Duodenal mucosa (tissue), 2 donors: ENCODE measurements around the gene LCE4A.

Experiments
- H3K27ac ChIP-seq: one replicate; pipeline ENCODE4 v1.7.0; 2013; ENCODE audit warnings: low read depth, low read length
- H3K27me3 ChIP-seq, 2 donors: one replicate each; pipeline ENCODE4 v1.7.0; 2013; ENCODE audit warnings: low read length in 2 of 2, control low read depth in 1 of 2; ENCODE audit not compliant: insufficient read depth in 2 of 2, control insufficient read depth in 1 of 2
- H3K36me3 ChIP-seq, 2 donors: one replicate each; pipeline ENCODE4 v1.7.0; 2013; ENCODE audit warnings: low read length in 2 of 2, control low read depth in 1 of 2; ENCODE audit not compliant: insufficient read depth in 2 of 2, control insufficient read depth in 1 of 2
- H3K4me1 ChIP-seq, 2 donors: one replicate each; pipeline ENCODE4 v1.7.0; 2013; ENCODE audit warnings: low read length in 2 of 2, control low read depth in 1 of 2; ENCODE audit not compliant: insufficient read depth in 2 of 2, control insufficient read depth in 1 of 2
- H3K4me3 ChIP-seq, 2 donors: one replicate each; pipeline ENCODE4 v1.7.0; 2013; ENCODE audit warnings: low read length in 2 of 2, low read depth in 1 of 2
- H3K9ac ChIP-seq, 2 donors: one replicate each; pipeline ENCODE4 v1.7.0; 2013; ENCODE audit warnings: low read length in 2 of 2, low read depth in 1 of 2
- H3K9me3 ChIP-seq, 2 donors: one replicate each; pipeline ENCODE4 v1.7.0; 2013; ENCODE audit warnings: low read length in 2 of 2, control low read depth in 1 of 2; ENCODE audit not compliant: control insufficient read depth in 1 of 2

Gene LCE4A

DNA sequence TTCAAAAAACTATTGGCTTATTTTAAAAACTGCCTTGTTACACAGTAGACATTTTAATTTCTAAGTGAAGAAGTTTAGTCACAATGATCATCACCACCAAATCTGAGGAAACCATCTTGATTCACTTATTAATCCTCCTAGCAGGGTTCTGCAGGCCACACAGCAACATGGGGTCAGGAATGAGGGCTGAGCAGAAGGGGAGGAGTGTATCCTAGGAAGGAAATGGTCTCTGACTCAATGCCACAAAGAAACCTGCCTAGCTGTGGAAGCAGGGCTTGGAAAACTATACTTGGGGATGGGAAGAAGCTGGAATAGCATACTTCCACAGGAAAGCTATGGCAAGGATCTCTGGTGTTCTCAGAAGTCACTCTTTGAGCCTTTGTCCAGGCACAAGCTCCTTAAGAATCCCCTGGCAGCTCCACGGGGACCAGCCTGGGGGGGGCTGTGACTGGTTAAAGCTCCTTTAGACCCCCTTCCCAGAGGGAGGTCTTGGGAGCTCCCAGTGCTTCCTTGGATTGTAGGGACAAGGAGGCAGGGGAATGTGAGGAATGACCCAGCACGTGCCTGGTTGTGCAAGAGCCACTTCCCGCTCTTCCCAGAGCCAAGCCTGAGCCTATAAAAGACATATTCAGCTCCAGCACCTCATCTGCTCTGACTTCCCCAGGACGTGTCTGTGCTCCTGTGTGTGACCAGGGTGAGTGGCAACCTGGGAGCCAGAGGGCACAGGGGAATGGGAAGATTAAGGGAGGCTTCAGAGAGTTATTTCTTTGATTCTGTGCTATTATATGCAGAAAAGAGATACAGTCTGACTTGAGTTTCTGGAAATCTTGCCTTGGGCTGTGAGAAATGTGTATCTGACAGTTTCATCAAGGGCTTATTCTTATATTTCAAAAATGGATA lies 10.0 kb upstream of the LCE4A start, which contains the start of gene LCE2A:
Gene LCE2A (plus strand): TSS at position 645 of the 900 bp plus-strand sequence. CDS start 557 bp downstream, outside the sequence.
- H3K4me3 ChIP-seq: no peak within 1 kb of the TSS
- no peaks in the 10 kb centered on the region for H3K36me3 ChIP-seq
- H3K27ac ChIP-seq: no peak within 1 kb of the TSS
- H3K27me3 ChIP-seq: no peaks in the 10 kb centered on the region
- no peaks in the 10 kb centered on the region for H3K4me1 ChIP-seq
- no peak within 1 kb of the TSS for H3K9ac ChIP-seq
- no peaks in the 10 kb centered on the region for H3K9me3 ChIP-seq

GRCh38 chr1:152699746-152700145 lies 8.2 kb upstream of the LCE4A start:
- no peak overlapping the region for H3K4me3 ChIP-seq
- no peaks in the 10 kb centered on the region for H3K4me1 ChIP-seq
- H3K27me3 ChIP-seq: no peaks in the 10 kb centered on the region
- no peaks in the 10 kb centered on the region for H3K9me3 ChIP-seq
- no peak overlapping the region for H3K9ac ChIP-seq
- H3K27ac ChIP-seq: no peak overlapping the region
- no peaks in the 10 kb centered on the region for H3K36me3 ChIP-seq

DNA sequence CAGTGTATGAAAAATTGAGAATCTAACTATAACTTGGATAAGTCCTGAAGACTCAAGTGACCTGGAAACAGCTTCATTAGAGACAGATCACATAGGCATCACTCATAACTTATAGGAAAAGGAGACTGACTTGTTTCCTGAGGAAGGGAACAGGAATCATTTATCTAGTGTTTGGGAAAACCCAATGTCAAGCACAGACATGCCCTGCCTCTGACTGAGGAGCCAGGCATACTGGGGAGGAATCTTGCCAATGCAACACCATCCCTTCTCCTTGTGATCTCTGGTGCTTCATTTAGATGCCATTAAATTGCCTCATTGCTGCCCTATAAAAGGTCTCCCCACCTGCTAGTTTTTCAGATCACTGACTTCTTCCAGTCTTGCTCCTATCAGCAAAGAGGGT lies 10.3 kb downstream of the LCE4A start:
- Histone ChIP-seq H3K4me3 (no peak overlapping the region), H3K4me1 (no peaks in the 10 kb centered on the region), H3K9ac (no peak overlapping the region)

GRCh38 chr1:152725261-152725660 lies 17.3 kb downstream of the LCE4A start:
- Histone ChIP-seq H3K4me1 (no peaks in the 10 kb centered on the region), H3K36me3 (no peaks in the 10 kb centered on the region), H3K9ac (no peak overlapping the region), H3K27me3 (no peaks in the 10 kb centered on the region), H3K9me3 (no peaks in the 10 kb centered on the region), H3K4me3 (no peak overlapping the region), H3K27ac (no peak overlapping the region)

More for the DNA sequence above, 10.3 kb downstream of the LCE4A start:
- peaks cover 3 to 6% of the 10 kb centered on the region in 2 donors for H3K9me3 ChIP-seq
- H3K27me3 ChIP-seq: no peaks in the 10 kb centered on the region
- no peak overlapping the region for H3K27ac ChIP-seq
- no peaks in the 10 kb centered on the region for H3K36me3 ChIP-seq

DNA sequence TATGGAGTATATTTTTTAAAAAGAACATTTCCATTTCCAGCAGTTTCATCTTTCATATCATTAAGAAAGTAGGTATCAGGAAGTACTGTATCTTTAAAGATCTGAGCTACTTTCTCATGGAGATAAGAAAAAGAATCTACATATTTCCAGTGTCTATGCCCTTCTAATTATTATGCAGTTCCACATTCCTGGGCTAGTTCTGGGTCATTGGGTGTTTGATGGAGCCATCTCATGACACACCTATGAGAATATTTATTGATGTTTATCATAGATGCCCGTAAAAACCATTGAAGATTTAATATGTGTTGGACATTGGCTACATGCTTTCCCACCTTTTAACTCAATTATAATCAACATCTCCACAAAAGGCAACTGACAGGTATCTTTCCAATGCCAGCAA lies 21.0 kb downstream of the LCE4A start:
- H3K4me3 ChIP-seq: no peak overlapping the region
- no peaks in the 10 kb centered on the region for H3K4me1 ChIP-seq
- H3K36me3 ChIP-seq: no peaks in the 10 kb centered on the region
- H3K9me3 ChIP-seq: no peaks in the 10 kb centered on the region
- no peak overlapping the region for H3K27ac ChIP-seq
- no peak overlapping the region for H3K9ac ChIP-seq
- H3K27me3 ChIP-seq: no peaks in the 10 kb centered on the region

- Histone ChIP-seq H3K27me3 (no peaks in the 10 kb centered on the region), H3K4me3 (no peak overlapping the region), H3K4me1 (no peaks in the 10 kb centered on the region), H3K9ac (no peak overlapping the region), H3K27ac (no peak overlapping the region), H3K9me3 (no peaks in the 10 kb centered on the region), H3K36me3 (no peaks in the 10 kb centered on the region)
These were observed 27.7 kb downstream of the LCE4A start for GRCh38 chr1:152735648-152736047.

GRCh38 chr1:152737997-152738396 lies 30.0 kb downstream of the LCE4A start:
- no peak overlapping the region for H3K27ac ChIP-seq
- no peaks in the 10 kb centered on the region for H3K9me3 ChIP-seq
- H3K27me3 ChIP-seq: no peaks in the 10 kb centered on the region
- no peaks in the 10 kb centered on the region for H3K36me3 ChIP-seq
- no peaks in the 10 kb centered on the region for H3K4me1 ChIP-seq
- no peak overlapping the region for H3K4me3 ChIP-seq
- H3K9ac ChIP-seq: no peak overlapping the region

GRCh38 chr1:152739841-152740240 lies 31.9 kb downstream of the LCE4A start:
- Histone ChIP-seq H3K9me3 (no peaks in the 10 kb centered on the region), H3K36me3 (no peaks in the 10 kb centered on the region), H3K4me3 (no peak overlapping the region), H3K9ac (no peak overlapping the region), H3K27ac (no peak overlapping the region), H3K27me3 (no peaks in the 10 kb centered on the region), H3K4me1 (no peaks in the 10 kb centered on the region)

- H3K36me3 ChIP-seq: no peaks in the 10 kb centered on the region
These were observed 33.7 kb downstream of the LCE4A start for GRCh38 chr1:152741656-152742055.

DNA sequence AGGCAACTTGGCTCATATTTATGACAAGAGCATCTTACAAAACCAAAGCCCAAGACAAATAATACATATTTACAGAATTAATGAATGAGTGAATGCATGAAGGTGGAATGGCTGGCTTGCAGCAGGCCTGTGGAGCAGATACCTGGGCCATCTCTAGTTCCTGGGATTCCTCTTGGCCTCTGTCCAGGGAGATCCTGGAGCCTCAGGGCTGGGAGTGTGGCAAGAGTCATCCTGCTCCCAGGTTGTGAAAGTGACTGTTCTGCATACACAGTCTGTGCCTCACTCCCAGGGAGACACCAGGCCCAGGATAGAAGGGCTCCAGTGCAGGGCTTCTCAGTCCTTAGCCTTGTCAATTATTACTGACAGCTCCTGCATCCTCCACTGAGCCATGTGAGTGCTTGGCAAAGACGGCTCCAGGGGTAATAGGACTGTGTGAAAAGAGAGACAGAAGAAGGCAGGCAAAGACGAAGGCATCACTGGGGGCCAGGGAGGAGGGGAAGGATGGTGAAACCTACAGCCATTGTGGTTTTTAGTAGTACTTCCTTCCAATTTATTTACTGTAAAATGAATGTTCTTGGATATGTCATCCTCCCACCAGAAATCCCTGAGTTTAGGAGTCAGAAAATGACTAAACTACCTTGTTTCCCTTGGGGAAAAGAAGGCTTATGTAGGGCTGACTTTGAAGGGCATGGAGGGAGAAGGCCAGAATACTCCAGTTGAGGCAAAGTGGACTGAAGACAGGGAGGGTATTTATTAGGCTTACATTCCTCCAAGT lies 35.6 kb downstream of the LCE4A start:
- H3K9me3 ChIP-seq: no peaks in the 10 kb centered on the region
- H3K4me3 ChIP-seq: no peak overlapping the region
- no peaks in the 10 kb centered on the region for H3K36me3 ChIP-seq
- H3K27ac ChIP-seq: no peak overlapping the region
- H3K4me1 ChIP-seq: no peaks in the 10 kb centered on the region
- no peak overlapping the region for H3K9ac ChIP-seq
- H3K27me3 ChIP-seq: no peaks in the 10 kb centered on the region

More at GRCh38 chr1:152741656-152742055, 33.7 kb downstream of the LCE4A start:
- Histone ChIP-seq H3K9ac (no peak overlapping the region), H3K4me1 (no peaks in the 10 kb centered on the region), H3K4me3 (no peak overlapping the region), H3K9me3 (no peaks in the 10 kb centered on the region), H3K27me3 (no peaks in the 10 kb centered on the region), H3K27ac (no peak overlapping the region)
